OCI-LY7 (cell line): ENCODE measurements around the gene PKM. TPM values are rescaled to one million over a fixed set of nuclear protein-coding genes. Genes with fewer than 3 reads are reported as not detected.

ENCODE experiments used
- BruUV-seq: library from RNA; stranded (reverse); fragments of 400-500 nt; replicated peaks from 2 replicates; lab custom pipeline; 2021; lab: Mats Ljungman, UMichigan
- CTCF ChIA-PET: fragments of 300-600 bp; sonication (Branson Sonifier 250); formaldehyde crosslinking; loops from one replicate; lab custom pipeline; 2022; ENCODE audit warnings: antibody characterized with exemption; ENCODE audit not compliant: unreplicated experiment; lab: Charles Lee
- POLR2A ChIA-PET: fragments of 300-600 bp; sonication (Branson Sonifier 250); formaldehyde crosslinking; loops from one replicate; lab custom pipeline; 2022; ENCODE audit warnings: antibody characterized with exemption; lab: Charles Lee
- DNase-seq: peaks from one replicate; pipeline ENCODE4 v3.0.0-alpha.2; 2015; ENCODE audit warnings: low spot score
- H2AFZ ChIP-seq: fragments of 200-600 bp; sonication (generic), shearing (Covaris generic); 2 replicates; pipeline ENCODE4 v1.6.1; 2014; ENCODE audit warnings: mild to moderate bottlenecking, antibody characterized with exemption, low read length, moderate library complexity
- H3K27ac ChIP-seq: fragments of 200-600 bp; sonication (generic); 2 replicates; pipeline ENCODE4 v1.5.1; 2014; ENCODE audit warnings: mixed run types, low read depth, mild to moderate bottlenecking, moderate library complexity, low read length, inconsistent platforms; ENCODE audit not compliant: poor library complexity, severe bottlenecking
- H3K36me3 ChIP-seq: fragments of 200-600 bp; sonication (generic); 2 replicates; pipeline ENCODE4 v1.6.1; 2014; ENCODE audit warnings: mild to moderate bottlenecking, antibody characterized with exemption, low read length, moderate library complexity, mixed read lengths; ENCODE audit not compliant: insufficient read depth
- H3K4me1 ChIP-seq: fragments of 200-600 bp; sonication (generic); 2 replicates; pipeline ENCODE4 v1.5.1; 2014; ENCODE audit warnings: mild to moderate bottlenecking, low read length; ENCODE audit not compliant: insufficient read depth, poor library complexity, severe bottlenecking
- H3K4me2 ChIP-seq: fragments of 200-600 bp; sonication (generic); 2 replicates; pipeline ENCODE4 v1.6.1; 2014; ENCODE audit warnings: mild to moderate bottlenecking, low read length
- H3K4me3 ChIP-seq: fragments of 200-600 bp; sonication (generic); 2 replicates; pipeline ENCODE4 v1.5.1; 2014; ENCODE audit warnings: mild to moderate bottlenecking, low read depth, low read length; ENCODE audit not compliant: poor library complexity, severe bottlenecking
- H3K79me2 ChIP-seq: fragments of 200-600 bp; sonication (generic); 2 replicates; pipeline ENCODE4 v1.6.1; 2016; ENCODE audit warnings: low read depth, mild to moderate bottlenecking, low read length, moderate library complexity, mixed read lengths; ENCODE audit not compliant: insufficient read depth
- H3K9me2 ChIP-seq: fragments of 200-600 bp; sonication (generic); 2 replicates; pipeline ENCODE4 v1.6.1; 2016; ENCODE audit warnings: mild to moderate bottlenecking, low read length, mixed read lengths; ENCODE audit not compliant: insufficient read depth
- H3K9me3 ChIP-seq: fragments of 200-600 bp; sonication (generic); 2 replicates; pipeline ENCODE4 v1.6.1; 2014; ENCODE audit warnings: mild to moderate bottlenecking, mixed run types, low read length, mixed read lengths
- H4K20me1 ChIP-seq: fragments of 200-600 bp; sonication (generic); 2 replicates; pipeline ENCODE4 v1.6.1; 2014; ENCODE audit warnings: mild to moderate bottlenecking, antibody characterized with exemption, low read length, moderate library complexity, mixed read lengths; ENCODE audit not compliant: insufficient read depth
- EZH2phosphoT487 ChIP-seq: fragments of 200-600 bp; sonication (generic); IDR thresholded peaks from 2 replicates; pipeline ENCODE4 v1.6.1; 2018; ENCODE audit warnings: low read depth, borderline replicate concordance, mild to moderate bottlenecking, mixed run types, antibody characterized with exemption, low read length, moderate library complexity, mixed read lengths
- intact Hi-C: fragments of 100-400 bp; cut with micrococcal nuclease; formaldehyde crosslinking; loops from one replicate; pipeline ENCODE4 v1.10.0; 2022; ENCODE audit not compliant: unreplicated experiment
- total RNA-seq, 2 experiments: library from RNA; depleted of rRNA in 1 of 2; stranded (reverse); fragments of >200 nt in 1 of 2; shearing (Covaris generic) in 1 of 2; gene quantifications; 2 replicates each; pipeline ENCODE4 v1.2.3, GENCODE V29; 2014 to 2022
- TF ChIP-seq, protein P1 (sequence below): fragments of 200-600 bp; sonication (generic); conservative IDR thresholded peaks from 2 replicates; pipeline ENCODE4 v1.5.1; 2014; ENCODE audit warnings: mild to moderate bottlenecking, antibody characterized with exemption, low read length, moderate library complexity, mixed read lengths

Gene PKM
- total RNA-seq, 2 experiments from 2014 or later: 917 to 1,131 TPM

DNA sequence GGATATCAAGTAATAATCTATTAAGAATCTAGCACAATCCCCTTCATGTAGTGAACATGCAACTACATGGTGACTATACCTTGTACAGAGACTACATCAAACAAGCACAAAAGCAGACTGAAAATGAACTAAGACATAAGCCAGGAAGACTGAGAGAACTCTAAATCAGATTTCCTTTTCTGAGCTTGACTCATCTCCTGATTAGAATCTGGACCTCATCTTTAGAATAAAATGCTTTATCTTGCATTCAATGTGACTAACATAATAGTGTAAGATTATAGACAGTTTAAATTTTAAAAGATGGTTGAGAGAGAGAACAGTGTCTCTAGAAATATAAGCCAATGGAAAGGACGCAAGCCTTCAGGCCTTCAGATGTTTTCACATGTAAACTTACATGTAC lies 17.5 kb upstream of the PKM start:
- intact Hi-C loops: no loop called here
- no peak overlapping the region for H3K4me2 ChIP-seq
- CTCF ChIA-PET: no interaction called here
- H3K9me2 ChIP-seq: no peaks in the 10 kb centered on the region
- TF ChIP-seq, protein P1, sequence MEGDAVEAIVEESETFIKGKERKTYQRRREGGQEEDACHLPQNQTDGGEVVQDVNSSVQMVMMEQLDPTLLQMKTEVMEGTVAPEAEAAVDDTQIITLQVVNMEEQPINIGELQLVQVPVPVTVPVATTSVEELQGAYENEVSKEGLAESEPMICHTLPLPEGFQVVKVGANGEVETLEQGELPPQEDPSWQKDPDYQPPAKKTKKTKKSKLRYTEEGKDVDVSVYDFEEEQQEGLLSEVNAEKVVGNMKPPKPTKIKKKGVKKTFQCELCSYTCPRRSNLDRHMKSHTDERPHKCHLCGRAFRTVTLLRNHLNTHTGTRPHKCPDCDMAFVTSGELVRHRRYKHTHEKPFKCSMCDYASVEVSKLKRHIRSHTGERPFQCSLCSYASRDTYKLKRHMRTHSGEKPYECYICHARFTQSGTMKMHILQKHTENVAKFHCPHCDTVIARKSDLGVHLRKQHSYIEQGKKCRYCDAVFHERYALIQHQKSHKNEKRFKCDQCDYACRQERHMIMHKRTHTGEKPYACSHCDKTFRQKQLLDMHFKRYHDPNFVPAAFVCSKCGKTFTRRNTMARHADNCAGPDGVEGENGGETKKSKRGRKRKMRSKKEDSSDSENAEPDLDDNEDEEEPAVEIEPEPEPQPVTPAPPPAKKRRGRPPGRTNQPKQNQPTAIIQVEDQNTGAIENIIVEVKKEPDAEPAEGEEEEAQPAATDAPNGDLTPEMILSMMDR: no peak
- H4K20me1 ChIP-seq: no peaks in the 10 kb centered on the region
- H2AFZ ChIP-seq: no peak overlapping the region
- H3K4me1 ChIP-seq: no peaks in the 10 kb centered on the region
- no peaks in the 10 kb centered on the region for H3K9me3 ChIP-seq
- no TSS peak for BruUV-seq
- H3K79me2 ChIP-seq: no peaks in the 10 kb centered on the region
- no peak overlapping the region for H3K27ac ChIP-seq
- peaks cover 82% of the 10 kb centered on the region for H3K36me3 ChIP-seq
- no peak for DNase-seq
- no peak overlapping the region for H3K4me3 ChIP-seq
- POLR2A ChIA-PET: interaction anchor here (1.6 kb wide), 1 partner anchor 13 kb away, joined by 3 read pairs; no protein-coding TSS in a partner anchor

DNA sequence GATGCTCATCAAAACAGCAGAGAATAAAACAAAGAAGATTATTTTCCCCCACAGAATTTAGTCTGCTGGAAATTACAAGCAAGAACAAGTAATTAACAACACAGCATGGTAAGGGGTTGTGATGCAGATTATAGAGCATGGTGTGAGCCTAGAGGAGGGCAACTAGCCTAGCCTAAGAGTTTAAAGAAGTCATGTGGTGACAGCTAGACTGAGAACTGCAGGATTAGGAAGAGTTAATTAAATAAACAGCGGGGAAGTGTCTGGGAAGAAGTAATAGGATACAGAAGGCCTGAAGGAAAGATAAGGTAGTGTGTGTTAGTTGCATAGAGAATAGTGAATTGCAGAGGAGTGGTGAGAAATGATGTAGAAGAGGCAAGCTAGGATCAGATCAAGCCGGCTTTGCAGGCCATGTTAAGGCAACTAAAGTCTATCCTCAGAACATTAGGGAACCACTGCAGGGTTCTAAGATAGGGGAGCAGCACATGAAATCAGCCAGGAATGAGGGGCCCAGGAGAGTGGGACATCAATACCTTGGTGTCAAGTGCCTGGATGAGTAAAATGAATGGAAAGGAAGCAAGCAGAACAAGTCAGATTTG lies 11.9 kb upstream of the PKM start:
- POLR2A ChIA-PET: no interaction called here
- Histone ChIP-seq H2AFZ (no peak overlapping the region), H3K27ac (no peak overlapping the region), H3K4me1 (no peaks in the 10 kb centered on the region), H3K4me2 (no peak overlapping the region), H3K79me2 (no peaks in the 10 kb centered on the region), H3K9me3 (no peaks in the 10 kb centered on the region), H3K36me3 (peaks cover 72% of the 10 kb centered on the region), H4K20me1 (no peaks in the 10 kb centered on the region), H3K4me3 (no peak overlapping the region), H3K9me2 (no peaks in the 10 kb centered on the region)
- DNase-seq: no peak
- no peak for TF ChIP-seq EZH2phosphoT487
- TF ChIP-seq, protein P1: no peak
- intact Hi-C loops: no loop called here
- BruUV-seq: no TSS peak
- CTCF ChIA-PET: no interaction called here

GRCh38 chr15:72239652-72240051 lies 8.7 kb upstream of the PKM start:
- Histone ChIP-seq H3K79me2 (no peaks in the 10 kb centered on the region), H3K9me3 (no peaks in the 10 kb centered on the region), H3K4me1 (no peaks in the 10 kb centered on the region), H3K36me3 (peaks cover 51% of the 10 kb centered on the region), H3K4me3 (no peak overlapping the region), H3K9me2 (no peaks in the 10 kb centered on the region), H2AFZ (no peak overlapping the region), H3K4me2 (no peak overlapping the region), H3K27ac (no peak overlapping the region), H4K20me1 (no peaks in the 10 kb centered on the region)
- DNase-seq: no peak
- intact Hi-C loops: no loop called here
- TF ChIP-seq EZH2phosphoT487: no peak
- TF ChIP-seq, protein P1: no peak
- ChIA-PET CTCF (no interaction called here), POLR2A (interaction anchor here (0.6 to 1.1 kb wide), 7 partner anchors 8 to 260 kb away, joined by 3 to 6 read pairs (median 3); no protein-coding TSS in a partner anchor)
- no TSS peak for BruUV-seq
